ENCODE measurements around the gene ESRRB.

GRCh38 chr14:76500480-76500879 is 124.5 kb downstream of the ESRRB start:
- no peak for TF ChIP-seq CTCF (conservative IDR thresholded peaks at IDR 0.05)
- TF ChIP-seq EZH2 (IDR thresholded peaks at IDR 0.05; ENCODE audit: low read depth): no peak
